Mesenteric fat pad (tissue), 1 donor: Measurements from ENCODE around the gene SPATA20. TPM values are rescaled to one million over a fixed set of nuclear protein-coding genes. Genes with fewer than 3 reads are reported as not detected.

Experiments used
- DNase-seq: peaks from one replicate; pipeline ENCODE4 v3.0.0-alpha.2; 2020; ENCODE audit warnings: low spot score
- long read RNA-seq: library from polyadenylated mRNA; unstranded; transcript quantifications from one replicate; pipeline ENCODE4 v2.0.0, GENCODE V29; 2020
- total RNA-seq: library from RNA; stranded (reverse); fragmentation: NEBNext Ultra II Directional; extraction: Animal tissue kit (Norgen Biotek cat#: 25700); gene quantifications from one replicate; pipeline ENCODE4 v1.2.1, GENCODE V29; 2021
- donor health status: DM: yes; HTN: yes; CAD: no.

SPATA20 gene
- total RNA-seq = 22.3 TPM
- long read RNA-seq, transcript SPATA20-201 (17 exons, 2,719 nt) = minor isoform, 22 of 149 reads
- long read RNA-seq, transcript SPATA20-205 (17 exons, 2,734 nt) = major isoform, 63 of 149 reads
- long read RNA-seq, transcript SPATA20-202 (16 exons, 2,634 nt) = minor isoform, 18 of 149 reads
- long read RNA-seq, partial matches to known transcripts = 22 of 149 reads
- long read RNA-seq, other reads (novel, unspliced or antisense) = 24 of 149 reads

GRCh38 chr17:50547035-50547735, at the start of gene SPATA20:
Gene SPATA20, plus strand, starts transcription at chr17:50547174. Its CDS starts 35 bp downstream, at chr17:50547209.
- peak; percentile 96 for DNase-seq

- no peak for DNase-seq
Measured at GRCh38 chr17:50498021-50498874, 48.7 kb upstream of the SPATA20 start.

- no peak for DNase-seq
Measured at GRCh38 chr17:50499270-50499669, 47.7 kb upstream of the SPATA20 start.

- no peak for DNase-seq
Measured at GRCh38 chr17:50499721-50500120, 47.3 kb upstream of the SPATA20 start.

- no peak for DNase-seq
Measured at GRCh38 chr17:50501054-50501453, 45.9 kb upstream of the SPATA20 start.

GRCh38 chr17:50502301-50502990, 44.5 kb upstream of the SPATA20 start:
- no peak for DNase-seq

- DNase-seq = no peak
Measured at GRCh38 chr17:50505591-50506130, 41.3 kb upstream of the SPATA20 start.

GRCh38 chr17:50506298-50506697, 40.7 kb upstream of the SPATA20 start:
- no peak for DNase-seq

- peak; percentile 94 for DNase-seq
Measured at GRCh38 chr17:50507871-50508572, 39.0 kb upstream of the SPATA20 start, which contains the start of gene MYCBPAP. Gene MYCBPAP, plus strand, starts transcription at chr17:50508439. Its CDS starts 236 bp downstream, at chr17:50508675.

- DNase-seq = no peak
Measured at GRCh38 chr17:50508573-50509460, 38.2 kb upstream of the SPATA20 start.

GRCh38 chr17:50511058-50511457, 35.9 kb upstream of the SPATA20 start:
- DNase-seq = no peak

GRCh38 chr17:50513495-50513894, 33.5 kb upstream of the SPATA20 start:
- no peak for DNase-seq

GRCh38 chr17:50514388-50514787, 32.6 kb upstream of the SPATA20 start:
- no peak for DNase-seq

- no peak for DNase-seq
Measured at GRCh38 chr17:50514936-50515702, 31.9 kb upstream of the SPATA20 start.

- DNase-seq = no peak
Measured at GRCh38 chr17:50517011-50517410, 30.0 kb upstream of the SPATA20 start.

GRCh38 chr17:50517504-50518383, 29.2 kb upstream of the SPATA20 start:
- DNase-seq = no peak

GRCh38 chr17:50518384-50519023, 28.5 kb upstream of the SPATA20 start:
- DNase-seq = no peak
